T-cell (primary cell): ENCODE measurements around the gene TIAM2. TPM values are rescaled to one million over a fixed set of nuclear protein-coding genes. Genes with fewer than 3 reads are reported as not detected.

Source experiments
- ATAC-seq, 4 experiments: fragments of 200-7000 bp in 3 of 4; fragments of 150-1000 bp in 1 of 4; cut with Tn5 transposase; replicated peaks in 1 of 4; 1 replicate in 3 of 4; 2 replicates in 1 of 4; pipeline ENCODE4 v1.10.0; 2021; ENCODE audit warnings: moderate library complexity in 3 of 4, mild to moderate bottlenecking in 2 of 4, moderate number of reproducible peaks in 1 of 4
- CTCF ChIA-PET, 2 donors: fragments of 300-600 bp; sonication (Branson Sonifier 250); formaldehyde crosslinking; loops; one replicate each; lab custom pipeline; 2022; ENCODE audit warnings: antibody characterized with exemption in 2 of 2; lab: Charles Lee
- POLR2A ChIA-PET, 2 donors: fragments of 300-600 bp; sonication (Branson Sonifier 250); formaldehyde crosslinking; loops; one replicate each; lab custom pipeline; 2022; ENCODE audit warnings: antibody characterized with exemption in 2 of 2; lab: Charles Lee
- DNase-seq, 35 experiments: peaks; one replicate each; pipeline versions ENCODE4 v3.0.0 to v3.0.0-alpha.2; 2013 to 2023
- H3K27ac ChIP-seq: one replicate; pipeline ENCODE4 v1.5.1; 2013; ENCODE audit warnings: low read length
- H3K27me3 ChIP-seq, 2 experiments: replicated peaks in 1 of 2; 1 replicate in 1 of 2; 2 replicates in 1 of 2; pipeline versions ENCODE4 v1.6.1 to v1.7.0; 2013; ENCODE audit warnings: low read length in 1 of 2, mixed read lengths in 1 of 2; ENCODE audit not compliant: control insufficient read depth in 2 of 2, insufficient read depth in 2 of 2; ENCODE audit errors: extremely low read depth in 1 of 2
- H3K36me3 ChIP-seq, 2 donors: 1 replicate in 1 of 2; 2 replicates in 1 of 2; pipeline versions ENCODE4 v1.6.1 to v1.7.0; 2013; ENCODE audit warnings: low read length in 1 of 2; ENCODE audit not compliant: control insufficient read depth in 2 of 2, insufficient read depth in 1 of 2; ENCODE audit errors: extremely low read depth in 1 of 2
- H3K4me1 ChIP-seq, 2 experiments: 1 replicate in 1 of 2; 2 replicates in 1 of 2; pipeline versions ENCODE4 v1.6.1 to v1.7.0; 2013; ENCODE audit warnings: low read length in 2 of 2, mixed read lengths in 1 of 2; ENCODE audit not compliant: insufficient read depth in 2 of 2, control insufficient read depth in 1 of 2; ENCODE audit errors: extremely low read depth in 1 of 2
- H3K4me3 ChIP-seq, 2 donors: 1 replicate in 1 of 2; 2 replicates in 1 of 2; pipeline versions ENCODE4 v1.5.1 to v1.7.0; 2013; ENCODE audit warnings: mild to moderate bottlenecking in 2 of 2, low read length in 1 of 2, moderate library complexity in 1 of 2; ENCODE audit not compliant: control insufficient read depth in 1 of 2; ENCODE audit errors: extremely low read depth in 1 of 2
- H3K9me3 ChIP-seq: 2 replicates; pipeline ENCODE4 v1.7.0; 2013
- H3K27ac Mint-ChIP-seq, 2 donors: one replicate each; pipeline ENCODE4 v1.8.0; 2020 to 2021; ENCODE audit warnings: mild to moderate bottlenecking in 2 of 2, mixed read lengths in 2 of 2
- H3K27me3 Mint-ChIP-seq, 2 donors: one replicate each; pipeline ENCODE4 v1.8.0; 2021 to 2022; ENCODE audit warnings: mixed read lengths in 2 of 2
- H3K36me3 Mint-ChIP-seq: one replicate; pipeline ENCODE4 v1.8.0; 2021; ENCODE audit warnings: mixed read lengths
- H3K4me1 Mint-ChIP-seq, 3 donors: one replicate each; pipeline ENCODE4 v1.8.0; 2020 to 2022; ENCODE audit warnings: mixed read lengths in 3 of 3, mild to moderate bottlenecking in 1 of 3
- H3K4me3 Mint-ChIP-seq, 3 donors: one replicate each; pipeline ENCODE4 v1.8.0; 2020 to 2022; ENCODE audit warnings: mild to moderate bottlenecking in 3 of 3, mixed read lengths in 3 of 3, moderate library complexity in 3 of 3
- H3K9me3 Mint-ChIP-seq, 3 donors: one replicate each; pipeline ENCODE4 v1.8.0; 2020 to 2022; ENCODE audit warnings: mixed read lengths in 3 of 3
- WGBS: methylation state at CpG from one replicate; pipeline ENCODE4 v1.1.5; 2013; ENCODE audit warnings: missing lambda C conversion rate; ENCODE audit not compliant: insufficient coverage; 5-methylcytosine and 5-hydroxymethylcytosine counted together
- total RNA-seq, 35 experiments: library from RNA in 6 of 35; stranded (reverse) in 6 of 35; fragments of 120-200 nt in 1 of 35; gene quantifications; one replicate each; pipeline versions ENCODE4 v1.2.1 to v1.2.4 and lab custom pipeline; 2013 to 2026

Gene TIAM2
- total RNA-seq, 5 donors from 2014 or later (not counting 1 experiment from before 2014, with no cell fraction given): 4.6 to 7.1 (median 6.8) TPM

DNA sequence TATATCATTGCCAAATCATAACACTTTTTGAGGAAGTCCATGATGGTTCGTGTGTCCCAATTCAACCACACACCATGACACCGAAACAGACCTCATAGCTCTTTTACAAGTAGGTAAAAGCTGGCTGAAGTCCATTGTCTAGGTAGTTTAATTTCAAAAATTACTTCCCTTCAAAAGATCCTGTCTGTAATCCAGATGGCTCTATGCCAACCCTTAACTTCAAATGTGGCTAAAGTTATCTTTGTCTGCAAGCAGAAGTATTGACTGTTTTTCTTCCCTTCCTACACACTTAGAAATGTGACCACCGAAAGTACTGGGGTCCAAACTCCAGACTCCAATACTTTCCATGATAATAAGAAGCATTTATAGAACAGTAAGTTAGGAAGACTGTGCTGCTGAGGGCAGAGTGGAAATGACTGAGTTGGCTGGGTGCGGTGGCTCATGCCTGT lies 8.3 kb upstream of the TIAM2 start:
- ChIA-PET CTCF (no interaction called here), POLR2A (interaction anchor here in 1 of 2 donors (0.5 kb wide), 1 partner anchor 21 kb away, joined by 5 read pairs; no protein-coding TSS in a partner anchor)
- Histone ChIP-seq H3K4me3 (no peak overlapping the region), H3K9me3 (no peaks in the 10 kb centered on the region), H3K36me3 (no peaks in the 10 kb centered on the region), H3K4me1 (no peaks in the 10 kb centered on the region), H3K27me3 (no peaks in the 10 kb centered on the region), H3K27ac (no peak overlapping the region)
- Mint-ChIP-seq H3K27ac (no peak overlapping the region), H3K27me3 (no peaks in the 10 kb centered on the region), H3K4me3 (no peak overlapping the region), H3K9me3 (peaks cover 0 to 5% (median 0%) of the 10 kb centered on the region in 3 donors), H3K4me1 (no peaks in the 10 kb centered on the region), H3K36me3 (no peaks in the 10 kb centered on the region)
- DNase-seq (no peak), ATAC-seq (no peak)
- WGBS: no CpG with 5 or more reads among the region's 4 CpGs

DNA sequence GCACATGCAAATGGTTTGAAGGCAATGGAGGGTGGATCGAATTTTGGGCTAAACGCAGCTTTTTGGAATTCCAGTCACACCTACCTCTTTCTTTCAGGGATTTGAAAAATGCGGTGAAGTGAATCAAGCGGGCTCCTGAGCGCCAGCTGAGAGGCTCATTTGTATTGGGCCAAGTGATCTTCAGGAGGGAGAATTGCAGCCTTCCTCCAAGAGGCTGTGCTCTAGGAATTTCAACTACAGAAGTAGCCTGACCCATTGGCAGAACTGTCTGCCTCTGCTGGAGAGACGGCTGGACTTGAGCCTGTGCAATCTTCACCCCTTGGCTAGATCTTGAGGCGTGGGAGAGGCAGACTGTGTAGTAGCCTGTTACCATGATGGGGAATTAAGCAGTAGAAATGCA lies 5.7 kb upstream of the TIAM2 start:
- ChIA-PET CTCF (no interaction called here), POLR2A (no interaction called here)
- Histone ChIP-seq H3K36me3 (no peaks in the 10 kb centered on the region), H3K27ac (no peak overlapping the region), H3K4me1 (no peaks in the 10 kb centered on the region), H3K27me3 (peaks cover 0 to 6% of the 10 kb centered on the region in 2 experiments), H3K9me3 (no peaks in the 10 kb centered on the region), H3K4me3 (no peak overlapping the region)
- H3K4me1 Mint-ChIP-seq: peaks cover 0 to 3% (median 0%) of the 10 kb centered on the region in 3 donors
- H3K4me3 Mint-ChIP-seq: no peak overlapping the region
- no peaks in the 10 kb centered on the region for H3K36me3 Mint-ChIP-seq
- ATAC-seq (no peak), DNase-seq (no peak)
- WGBS: 92% methylated on average over 2 of the region's 7 CpGs
- peaks cover 0 to 5% (median 0%) of the 10 kb centered on the region in 3 donors for H3K9me3 Mint-ChIP-seq
- H3K27me3 Mint-ChIP-seq: peaks cover 0 to 2% of the 10 kb centered on the region in 2 donors
- H3K27ac Mint-ChIP-seq: no peak overlapping the region

- H3K27ac ChIP-seq: no peak overlapping the region
- Mint-ChIP-seq H3K9me3 (peaks cover 0 to 5% (median 0%) of the 10 kb centered on the region in 3 donors), H3K27ac (no peak overlapping the region), H3K4me3 (no peak overlapping the region), H3K27me3 (peaks cover 0 to 9% of the 10 kb centered on the region in 2 donors), H3K36me3 (no peaks in the 10 kb centered on the region), H3K4me1 (peaks cover 0 to 7% (median 4%) of the 10 kb centered on the region in 3 donors)
- H3K27me3 ChIP-seq: peaks cover 3 to 17% of the 10 kb centered on the region in 2 experiments
- H3K4me1 ChIP-seq: peaks cover 0 to 6% of the 10 kb centered on the region in 2 experiments
- WGBS: 78% methylated on average over 4 of the region's 4 CpGs
- ATAC-seq (no peak), DNase-seq (no peak)
- no peaks in the 10 kb centered on the region for H3K9me3 ChIP-seq
- H3K36me3 ChIP-seq: no peaks in the 10 kb centered on the region
- POLR2A ChIA-PET: no interaction called here
- CTCF ChIA-PET: interaction anchor here in 1 of 2 donors (0.6 kb wide), 1 partner anchor 123 kb away, joined by 5 read pairs; no protein-coding TSS in a partner anchor
- H3K4me3 ChIP-seq: no peak overlapping the region
These were observed 3.9 kb upstream of the TIAM2 start for GRCh38 chr6:154991207-154991606.

DNA sequence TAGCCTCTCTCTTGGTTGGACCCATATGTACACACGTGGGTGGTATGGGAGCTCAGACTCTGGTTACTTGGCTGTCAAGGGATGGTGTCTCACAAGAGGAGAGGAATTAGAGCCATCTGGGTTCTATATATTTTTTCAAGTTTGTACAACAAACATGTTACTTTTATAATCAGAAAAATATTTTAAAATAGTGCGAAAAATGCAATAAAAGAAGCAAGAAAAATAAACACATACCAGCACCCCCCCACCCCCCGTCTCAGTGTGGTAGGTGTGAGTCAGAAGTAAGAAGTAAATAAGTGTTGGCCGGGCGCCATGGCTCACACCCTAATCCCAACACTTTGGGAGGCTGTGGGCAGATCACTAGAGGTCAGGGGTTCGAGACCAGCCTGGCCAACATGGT lies 2.1 kb upstream of the TIAM2 start:
- no peak overlapping the region for H3K27ac Mint-ChIP-seq
- no peaks in the 10 kb centered on the region for H3K36me3 ChIP-seq
- H3K27ac ChIP-seq: no peak overlapping the region
- H3K36me3 Mint-ChIP-seq: no peaks in the 10 kb centered on the region
- no CpG with 5 or more reads among the region's 6 CpGs for WGBS
- ATAC-seq (no peak), DNase-seq (no peak)
- no peak overlapping the region for H3K4me3 ChIP-seq
- peaks cover 11 to 24% of the 10 kb centered on the region in 2 donors for H3K27me3 Mint-ChIP-seq
- peak overlapping the region in 1 of 3 donors; percentile 32 for H3K4me3 Mint-ChIP-seq
- H3K27me3 ChIP-seq: peaks cover 4 to 19% of the 10 kb centered on the region in 2 experiments
- no peaks in the 10 kb centered on the region for H3K9me3 ChIP-seq
- POLR2A ChIA-PET: no interaction called here
- CTCF ChIA-PET: no interaction called here
- H3K9me3 Mint-ChIP-seq: peaks cover 0 to 5% (median 0%) of the 10 kb centered on the region in 3 donors
- H3K4me1 Mint-ChIP-seq: peaks cover 0 to 14% (median 9%) of the 10 kb centered on the region in 3 donors
- peaks cover 0 to 6% of the 10 kb centered on the region in 2 experiments for H3K4me1 ChIP-seq

DNA sequence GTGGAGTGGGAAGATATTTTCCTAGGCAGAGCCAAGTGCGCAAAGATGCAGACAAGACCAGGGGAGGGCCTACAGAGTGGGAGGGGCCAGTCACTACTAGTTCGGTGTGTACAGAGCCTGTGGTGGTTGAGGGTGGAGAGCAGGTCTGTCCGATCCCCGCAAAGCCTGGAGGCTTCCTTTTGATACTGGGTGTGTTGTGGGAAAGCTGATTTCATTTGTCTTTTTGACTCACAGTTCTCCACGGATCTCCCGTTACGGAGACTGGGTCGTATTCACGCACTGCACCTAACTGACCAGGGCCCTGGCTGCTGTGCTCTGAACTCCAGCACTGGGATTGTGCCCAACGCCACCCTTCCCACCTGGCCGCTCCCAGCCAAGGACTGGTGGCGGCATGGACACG lies 1.4 kb upstream of the TIAM2 start:
- H3K36me3 ChIP-seq: no peaks in the 10 kb centered on the region
- H3K27me3 Mint-ChIP-seq: peaks cover 14 to 30% of the 10 kb centered on the region in 2 donors
- H3K36me3 Mint-ChIP-seq: no peaks in the 10 kb centered on the region
- H3K4me1 ChIP-seq: peaks cover 0 to 6% of the 10 kb centered on the region in 2 experiments
- no peaks in the 10 kb centered on the region for H3K9me3 Mint-ChIP-seq
- DNase-seq (no peak), ATAC-seq (no peak)
- 96% methylated on average over 13 of the region's 13 CpGs for WGBS
- no peak overlapping the region for H3K27ac ChIP-seq
- peak overlapping the region in 2 of 3 donors; percentile 32 to 39 for H3K4me3 Mint-ChIP-seq
- H3K27me3 ChIP-seq: peaks cover 4 to 19% of the 10 kb centered on the region in 2 experiments
- ChIA-PET CTCF (no interaction called here), POLR2A (no interaction called here)
- no peak overlapping the region for H3K4me3 ChIP-seq
- H3K4me1 Mint-ChIP-seq: peaks cover 0 to 14% (median 9%) of the 10 kb centered on the region in 3 donors
- H3K9me3 ChIP-seq: no peaks in the 10 kb centered on the region
- H3K27ac Mint-ChIP-seq: no peak overlapping the region

DNA sequence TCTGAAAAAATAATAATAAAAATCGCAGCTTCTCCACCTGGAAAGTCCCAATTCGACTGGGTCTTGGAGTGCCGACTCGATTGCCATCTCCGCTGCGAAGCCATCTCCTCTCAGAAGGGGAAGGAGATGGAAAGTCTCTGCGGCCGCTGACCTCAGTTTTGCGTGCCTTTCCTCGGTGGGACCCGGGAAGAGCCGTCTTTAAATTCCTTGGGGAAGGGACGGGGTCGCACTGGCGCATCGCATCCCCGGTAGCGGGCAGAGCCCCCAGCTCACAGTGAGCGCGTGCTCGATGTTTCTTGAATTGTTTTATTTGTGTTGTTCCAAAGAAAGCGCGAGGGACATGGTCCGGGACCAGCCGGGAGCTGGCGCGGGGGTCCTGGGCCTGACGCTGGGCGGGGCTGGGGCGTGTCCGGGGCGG lies 270 bp upstream of the TIAM2 start:
- Mint-ChIP-seq H3K4me1 (peaks cover 0 to 14% (median 9%) of the 10 kb centered on the region in 3 donors), H3K4me3 (peak overlapping the region; percentile 37 to 51 (median 47)), H3K27ac (no peak overlapping the region), H3K27me3 (peaks cover 14 to 35% of the 10 kb centered on the region in 2 donors), H3K9me3 (no peaks in the 10 kb centered on the region), H3K36me3 (no peaks in the 10 kb centered on the region)
- Histone ChIP-seq H3K9me3 (no peaks in the 10 kb centered on the region), H3K4me3 (no peak overlapping the region), H3K27ac (no peak overlapping the region), H3K4me1 (peaks cover 0 to 6% of the 10 kb centered on the region in 2 experiments), H3K36me3 (no peaks in the 10 kb centered on the region), H3K27me3 (peaks cover 4 to 19% of the 10 kb centered on the region in 2 experiments)
- ChIA-PET POLR2A (no interaction called here), CTCF (no interaction called here)
- 21% methylated on average over 30 of the region's 32 CpGs for WGBS
- DNase-seq (no peak), ATAC-seq (no peak)
